Heart left ventricle (tissue), 16 donors: ENCODE results near the gene GLIS2. TPM values are rescaled to one million over a fixed set of nuclear protein-coding genes. Genes with fewer than 3 reads are reported as not detected.

Source experiments
- ATAC-seq, 4 donors: fragments of 200-7000 bp; cut with Tn5 transposase; one replicate each; pipeline ENCODE4 v1.9.1; 2020 to 2022; ENCODE audit warnings: moderate library complexity in 4 of 4, mild to moderate bottlenecking in 3 of 4, moderate number of reproducible peaks in 1 of 4
- DNase-seq, 5 donors: peaks; one replicate each; pipeline ENCODE4 v3.0.0-alpha.2; 2020
- H3K27ac ChIP-seq, 12 donors: fragments of 200-600 bp; sonication (generic) in 4 of 12; one replicate each; pipeline versions ENCODE4 v1.5.0 to v1.8.0; 2016 to 2022; ENCODE audit warnings: mild to moderate bottlenecking in 2 of 12
- H3K27me3 ChIP-seq, 9 donors: fragments of 200-600 bp; sonication (generic) in 2 of 9; one replicate each; pipeline versions ENCODE4 v1.5.1 to v1.8.0; 2016 to 2022; ENCODE audit warnings: mild to moderate bottlenecking in 3 of 9
- H3K36me3 ChIP-seq, 9 donors: fragments of 200-600 bp; sonication (generic) in 2 of 9; one replicate each; pipeline versions ENCODE4 v1.5.0 to v1.8.0; 2018 to 2022; ENCODE audit warnings: mild to moderate bottlenecking in 2 of 9
- H3K4me1 ChIP-seq, 12 donors: fragments of 200-600 bp; sonication (generic) in 4 of 12; one replicate each; pipeline versions ENCODE4 v1.5.0 to v1.8.0; 2016 to 2022; ENCODE audit warnings: mild to moderate bottlenecking in 3 of 12
- H3K4me3 ChIP-seq, 12 donors: fragments of 200-600 bp; sonication (generic) in 4 of 12; one replicate each; pipeline versions ENCODE4 v1.5.0 to v1.8.0; 2017 to 2022; ENCODE audit warnings: mild to moderate bottlenecking in 9 of 12, moderate library complexity in 4 of 12
- H3K9me3 ChIP-seq, 12 donors: fragments of 200-600 bp; sonication (generic) in 4 of 12; one replicate each; pipeline versions ENCODE4 v1.5.0 to v1.8.0; 2016 to 2022; ENCODE audit warnings: mild to moderate bottlenecking in 1 of 12
- CTCF ChIP-seq, 12 donors: fragments of 200-600 bp; sonication (generic) in 4 of 12; IDR thresholded peaks; one replicate each; pipeline versions ENCODE4 v1.5.0 to v1.8.0; 2018 to 2022; ENCODE audit warnings: antibody characterized with exemption in 12 of 12, mild to moderate bottlenecking in 5 of 12
- POLR2A ChIP-seq, 2 donors: fragments of 450-650 bp; IDR thresholded peaks; one replicate each; pipeline ENCODE4 v1.6.1; 2017; ENCODE audit warnings: antibody characterized with exemption in 2 of 2, mild to moderate bottlenecking in 2 of 2, moderate library complexity in 2 of 2
- WGBS, 4 donors: extraction: QIAGEN DNeasy Blood & Tissue Kit in 2 of 4; methylation state at CpG; one replicate each; pipeline versions ENCODE4 v1.1.5 to v1.1.7; 2013 to 2018; 5-methylcytosine and 5-hydroxymethylcytosine counted together
- intact Hi-C, 10 donors: fragments of 100-400 bp; cut with DNase I; formaldehyde crosslinking; loops; one replicate each; pipeline versions ENCODE4 v1.11.1 to v1.14.2; 2022
- polyA plus RNA-seq, 2 donors: library from polyadenylated mRNA; stranded (reverse); fragments of 200-250 nt; gene quantifications; one replicate each; pipeline ENCODE4 v1.2.3, GENCODE V29; 2013
- total RNA-seq, 9 donors: library from RNA; depleted of rRNA in 2 of 9; stranded (reverse); fragments of >200 nt in 2 of 9; fragmentation: NEBNext Ultra II Directional in 3 of 9; extraction: Animal tissue kit (Norgen Biotek cat#: 25700) in 3 of 9; gene quantifications; one replicate each; pipeline versions ENCODE4 v1.1.0 to v1.2.4, GENCODE V29; 2016 to 2023
- donor health status: ischemic (EF 13 %, LVEDD 7.1; RV severe dilation, severe dysfunction).
- donor health status: healthy with polysubstance abuse.
- donor health status: DM: no; HTN: yes; CAD: no.
- donor health status: DM: no; HTN: no; CAD: no.
- donor health status: ischemic (EF 25% LVEDD 6.9; RV normal size, moderate dysfunction).
- donor health status: ischemic (EF 25% LVEDD 5.7; RV mildly dilated, moderate dysfunction).
- donor health status: healthy.
- donor health status: DM: yes; HTN: yes; CAD: no.
- donor health status: ischemic (EF 35%, LVEDD 5.7; RV mildly dilated, moderate dysfunction).
- donor health status: nonischemic (EF 11% LVEDD 7.7; RV severe dilation, severe dysfunction).
- donor health status: DM: yes; HTN: yes; CAD: no.
- donor health status: PGD.
- donor health status: ischemic (EF 29% LVEDD 5.4; RV normal size, mild dysfunction).
- donor health status: nonischemic (EF 23%, LVEDD 6.1; RV moderate dilation, normal function).

GLIS2 gene
- total and polyA plus RNA-seq, 11 donors = 7.6 to 23.4 (median 12.7) TPM

GRCh38 chr16:4338125-4338582, 22.3 kb downstream of the GLIS2 start:
- WGBS, 4 donors = 84 to 95% (median 87%) methylated on average over 8 to 12 of the region's 12 CpGs
- no peak for DNase-seq
- Histone ChIP-seq H3K9me3 (no peaks in the 10 kb centered on the region), H3K36me3 (peaks cover 0 to 76% (median 62%) of the 10 kb centered on the region in 9 donors), H3K27me3 (no peaks in the 10 kb centered on the region), H3K4me3 (no peak overlapping the region), H3K27ac (no peak overlapping the region), H3K4me1 (peaks cover 0 to 40% (median 17%) of the 10 kb centered on the region in 12 donors)
- intact Hi-C loops = loop anchor here in 3 of 10 donors (10.0 kb wide), 3 partner anchors 133 to 353 kb away; no protein-coding TSS in a partner anchor
- no peak for ATAC-seq
- TF ChIP-seq CTCF (IDR thresholded peaks at IDR 0.05) (no peak), POLR2A (IDR thresholded peaks at IDR 0.05) (no peak)

- no peak for DNase-seq
- 78 to 87% (median 82%) methylated on average over 3 to 10 of the region's 10 CpGs for WGBS, 4 donors
- TF ChIP-seq CTCF (IDR thresholded peaks at IDR 0.05) (no peak), POLR2A (IDR thresholded peaks at IDR 0.05) (no peak)
- Histone ChIP-seq H3K27me3 (no peaks in the 10 kb centered on the region), H3K9me3 (no peaks in the 10 kb centered on the region), H3K4me1 (peaks cover 0 to 47% (median 22%) of the 10 kb centered on the region in 12 donors), H3K4me3 (no peak overlapping the region), H3K27ac (peak overlapping the region in 3 of 12 donors; percentile 13 to 26 (median 24)), H3K36me3 (peaks cover 0 to 70% (median 56%) of the 10 kb centered on the region in 9 donors)
- peak in 1 of 4 donors; percentile 3 for ATAC-seq
- intact Hi-C loops = loop anchor here in 3 of 10 donors (10.0 kb wide), 3 partner anchors 134 to 354 kb away; no protein-coding TSS in a partner anchor
Observed at GRCh38 chr16:4338712-4339299, 22.9 kb downstream of the GLIS2 start.

GRCh38 chr16:4339455-4339854, 23.6 kb downstream of the GLIS2 start:
- Histone ChIP-seq H3K27me3 (no peaks in the 10 kb centered on the region), H3K4me1 (peaks cover 0 to 48% (median 23%) of the 10 kb centered on the region in 12 donors), H3K9me3 (no peaks in the 10 kb centered on the region), H3K4me3 (no peak overlapping the region), H3K27ac (peak overlapping the region in 5 of 12 donors; percentile 13 to 45 (median 33)), H3K36me3 (peaks cover 0 to 69% (median 52%) of the 10 kb centered on the region in 9 donors)
- TF ChIP-seq CTCF (IDR thresholded peaks at IDR 0.05) = no peak
- intact Hi-C loops = loop anchor here in 3 of 10 donors (10.0 kb wide), 3 partner anchors 135 to 355 kb away; no protein-coding TSS in a partner anchor
- ATAC-seq = no peak
- DNase-seq = no peak
- 69 to 72% (median 70%) methylated on average over 9 to 10 of the region's 10 CpGs for WGBS, 4 donors

GRCh38 chr16:4339909-4340308, 24.0 kb downstream of the GLIS2 start:
- H3K27ac ChIP-seq = peak overlapping the region in 5 of 12 donors; percentile 13 to 45 (median 33)
- no peaks in the 10 kb centered on the region for H3K27me3 ChIP-seq
- peaks cover 0 to 65% (median 48%) of the 10 kb centered on the region in 9 donors for H3K36me3 ChIP-seq
- ATAC-seq (peak in 3 of 4 donors; percentile 33 to 59 (median 43)), DNase-seq (peak in 1 of 5 donors; percentile 62)
- TF ChIP-seq POLR2A (IDR thresholded peaks at IDR 0.05) = no peak
- TF ChIP-seq CTCF (IDR thresholded peaks at IDR 0.05) = peak in 1 of 12 donors; percentile 5
- WGBS, 4 donors = 42 to 49% (median 45%) methylated on average over 10 to 14 of the region's 14 CpGs
- intact Hi-C loops = loop anchor here in 3 of 10 donors (10.0 kb wide), 3 partner anchors 135 to 355 kb away; no protein-coding TSS in a partner anchor
- H3K4me3 ChIP-seq = no peak overlapping the region
- H3K4me1 ChIP-seq = peaks cover 0 to 48% (median 23%) of the 10 kb centered on the region in 12 donors
- no peaks in the 10 kb centered on the region for H3K9me3 ChIP-seq
